HepG2 (cell line): ENCODE measurements around the gene PTMA. TPM values are rescaled to one million over a fixed set of nuclear protein-coding genes. Genes with fewer than 3 reads are reported as not detected.

ENCODE experiments used
- CHD4 ChIP-seq: fragments of 200-600 bp; sonication (generic); IDR thresholded peaks from 2 replicates; pipeline ENCODE4 v1.7.0; 2017; ENCODE audit warnings: mild to moderate bottlenecking, low read length, borderline replicate concordance
- ETV5 ChIP-seq: IDR thresholded peaks from 2 replicates; pipeline ENCODE4 v1.6.1; 2018; ENCODE audit warnings: missing biosample characterization, missing genetic modification reagents, inconsistent platforms, borderline replicate concordance
- GATAD1 ChIP-seq: IDR thresholded peaks from 2 replicates; pipeline ENCODE4 v1.6.1; 2016; ENCODE audit warnings: missing genetic modification reagents, missing compliant biosample characterization
- MAZ ChIP-seq, 2 experiments: sonication (generic) in 1 of 2; formaldehyde crosslinking in 1 of 2; IDR thresholded peaks; 2 replicates each; pipeline versions ENCODE4 v1.5.0 to v1.6.1; 2012 to 2020; ENCODE audit warnings: low read depth in 2 of 2, mild to moderate bottlenecking in 2 of 2, borderline replicate concordance in 1 of 2, improper control_type of control experiment in 1 of 2, low read length in 1 of 2, missing genetic modification reagents in 1 of 2, moderate library complexity in 1 of 2
- ONECUT2 ChIP-seq: sonication (generic); formaldehyde crosslinking; IDR thresholded peaks from 2 replicates; pipeline ENCODE4 v1.4.0; 2020; ENCODE audit warnings: missing genetic modification reagents
- PHF5A ChIP-seq: IDR thresholded peaks from one replicate; pipeline ENCODE4 v1.6.1; 2018; ENCODE audit warnings: low read depth, missing genetic modification reagents; ENCODE audit not compliant: unreplicated experiment
- SAP130 ChIP-seq: IDR thresholded peaks from 2 replicates; pipeline ENCODE4 v1.6.1; 2016; ENCODE audit warnings: low read depth
- SOX5 ChIP-seq: IDR thresholded peaks from 2 replicates; pipeline ENCODE4 v1.6.1; 2016; ENCODE audit warnings: borderline replicate concordance
- ZFP41 ChIP-seq: sonication (generic); formaldehyde crosslinking; IDR thresholded peaks from 2 replicates; pipeline ENCODE4 v1.4.0; 2020; ENCODE audit warnings: mild to moderate bottlenecking, missing genetic modification reagents, borderline replicate concordance
- ZNF788 ChIP-seq: sonication (generic); formaldehyde crosslinking; IDR thresholded peaks from 2 replicates; pipeline ENCODE4 v1.5.0; 2020; ENCODE audit warnings: mild to moderate bottlenecking, missing genetic modification reagents, borderline replicate concordance
- ZSCAN21 ChIP-seq: sonication (generic); formaldehyde crosslinking; IDR thresholded peaks from 2 replicates; pipeline ENCODE4 v1.8.0; 2022; ENCODE audit warnings: mild to moderate bottlenecking, missing genetic modification reagents, moderate library complexity, borderline replicate concordance
- polyA plus RNA-seq, 8 experiments: library from polyadenylated mRNA; depleted of rRNA in 3 of 8; stranded (reverse) in 7 of 8; unstranded in 1 of 8; fragments of >200 nt; fragmentation: Illumina TruSeq in 4 of 8; extraction: Trizol in 4 of 8; gene quantifications; 2 replicates each; pipeline versions ENCODE4 v1.2.1 to v1.2.3, GENCODE V29; 2011 to 2016; ENCODE audit warnings: low read depth in 4 of 8, missing spikeins in 1 of 8, mixed read lengths in 1 of 8; ENCODE audit not compliant: insufficient read depth in 1 of 8
- total RNA-seq, 5 experiments: library from RNA; depleted of rRNA; stranded (reverse); fragments of >200 nt; fragmentation: Illumina TruSeq; extraction: Trizol; gene quantifications; 2 replicates each; pipeline ENCODE4 v1.2.3, GENCODE V29; 2016; ENCODE audit warnings: low read depth in 1 of 5
- TF ChIP-seq, protein P1 (sequence below), 2 experiments: sonication (generic) in 1 of 2; formaldehyde crosslinking in 1 of 2; IDR thresholded peaks; 2 replicates each; pipeline versions ENCODE4 v1.5.1 to v1.6.1; 2011 to 2020; ENCODE audit warnings: borderline replicate concordance in 1 of 2, low read depth in 1 of 2, low read length in 1 of 2, mild to moderate bottlenecking in 1 of 2, missing genetic modification reagents in 1 of 2, moderate library complexity in 1 of 2
- TF ChIP-seq, protein P2 (sequence below), 2 experiments: sonication (generic) in 1 of 2; formaldehyde crosslinking in 1 of 2; IDR thresholded peaks; 2 replicates each; pipeline versions ENCODE4 v1.4.0 to v1.6.1; 2016 to 2020; ENCODE audit warnings: borderline replicate concordance in 1 of 2, low read depth in 1 of 2, mild to moderate bottlenecking in 1 of 2, missing genetic modification reagents in 1 of 2
- TF ChIP-seq, protein P3 (sequence below): sonication (generic); formaldehyde crosslinking; IDR thresholded peaks from 2 replicates; pipeline ENCODE4 v1.4.0; 2020; ENCODE audit warnings: missing genetic modification reagents, borderline replicate concordance
- TF ChIP-seq, protein P4 (sequence below): sonication (generic); formaldehyde crosslinking; IDR thresholded peaks from 2 replicates; pipeline ENCODE4 v1.5.0; 2020; ENCODE audit warnings: mild to moderate bottlenecking, missing genetic modification reagents, moderate library complexity

The PTMA gene
- total and polyA plus RNA-seq, 2 of the 13 experiments (the other 11 are each of a cell fraction or from before 2014, with no cell fraction given) = 190 to 1,086 TPM

DNA sequence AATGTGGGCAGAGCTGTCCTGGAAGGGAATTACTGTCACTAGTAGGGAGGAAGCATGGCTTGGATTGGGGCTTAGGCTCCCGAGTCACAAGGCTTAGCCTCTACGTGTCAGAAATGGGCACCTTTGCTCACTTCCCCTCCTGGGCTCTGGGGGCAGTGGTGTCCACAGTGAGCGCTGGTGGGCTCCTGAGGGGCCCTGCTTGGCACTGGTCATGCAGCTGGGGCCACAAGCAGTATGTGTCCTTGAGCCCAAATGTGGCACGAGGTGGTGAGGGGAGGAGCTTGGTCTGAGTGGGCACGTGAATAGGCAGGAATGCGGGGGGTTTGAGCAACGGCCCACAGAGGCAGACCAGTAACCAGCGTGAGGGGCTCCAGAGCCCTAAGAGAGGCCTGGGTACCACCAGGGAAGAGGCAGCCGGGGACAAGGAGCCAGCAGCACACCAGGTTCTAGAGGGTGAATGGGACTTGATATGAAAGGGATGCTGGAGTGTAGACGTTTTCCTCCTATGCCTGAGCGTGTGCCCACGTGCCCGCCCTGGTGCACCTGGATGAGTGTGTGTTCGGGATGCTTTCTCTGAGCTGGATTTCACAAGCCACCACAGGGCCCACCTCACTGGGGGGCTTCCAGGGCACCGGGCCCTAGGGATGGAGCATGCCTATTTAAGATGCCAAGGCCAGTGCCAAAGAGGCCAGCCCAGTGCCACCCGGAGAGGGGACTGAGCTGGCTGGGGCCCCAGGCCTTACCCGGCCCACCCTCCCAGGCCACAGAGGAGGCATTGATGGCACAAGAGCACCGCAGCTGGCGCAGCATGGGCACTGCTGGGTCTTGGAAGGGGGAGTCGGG, 22.8 kb upstream of the PTMA start (continued):
- TF ChIP-seq, protein P1, sequence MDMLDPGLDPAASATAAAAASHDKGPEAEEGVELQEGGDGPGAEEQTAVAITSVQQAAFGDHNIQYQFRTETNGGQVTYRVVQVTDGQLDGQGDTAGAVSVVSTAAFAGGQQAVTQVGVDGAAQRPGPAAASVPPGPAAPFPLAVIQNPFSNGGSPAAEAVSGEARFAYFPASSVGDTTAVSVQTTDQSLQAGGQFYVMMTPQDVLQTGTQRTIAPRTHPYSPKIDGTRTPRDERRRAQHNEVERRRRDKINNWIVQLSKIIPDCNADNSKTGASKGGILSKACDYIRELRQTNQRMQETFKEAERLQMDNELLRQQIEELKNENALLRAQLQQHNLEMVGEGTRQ (IDR thresholded peaks at IDR 0.05; ENCODE audit: low read depth, low read length) = no peak
- TF ChIP-seq, protein P1 (CRISPR knock-in tag; IDR thresholded peaks at IDR 0.05; ENCODE audit: borderline replicate concordance) = peak; percentile 42; the same call in 1 of the 2 replicates
- no peak for TF ChIP-seq CHD4
- peak; percentile 78 for TF ChIP-seq GATAD1 (CRISPR knock-in tag)
- peak; percentile 46; the same call in 1 of the 2 replicates for TF ChIP-seq MAZ (IDR thresholded peaks at IDR 0.05; ENCODE audit: borderline replicate concordance, low read depth, low read length)
- no peak for TF ChIP-seq MAZ (CRISPR knock-in tag; IDR thresholded peaks at IDR 0.05; ENCODE audit: low read depth)
- 0 out of 2 replicates have a peak, but pooled peaks have one; percentile 26 for TF ChIP-seq SOX5 (CRISPR knock-in tag)
- 0 out of 2 replicates have a peak, but pooled peaks have one; percentile 13 for TF ChIP-seq ZNF788
- no peak for TF ChIP-seq PHF5A (CRISPR knock-in tag)
- 0 out of 2 replicates have a peak, but pooled peaks have one; percentile 20 for TF ChIP-seq ZFP41
- TF ChIP-seq SAP130 (CRISPR knock-in tag) = peak; percentile 52; the same call in 1 of the 2 replicates
- TF ChIP-seq, protein P2, sequence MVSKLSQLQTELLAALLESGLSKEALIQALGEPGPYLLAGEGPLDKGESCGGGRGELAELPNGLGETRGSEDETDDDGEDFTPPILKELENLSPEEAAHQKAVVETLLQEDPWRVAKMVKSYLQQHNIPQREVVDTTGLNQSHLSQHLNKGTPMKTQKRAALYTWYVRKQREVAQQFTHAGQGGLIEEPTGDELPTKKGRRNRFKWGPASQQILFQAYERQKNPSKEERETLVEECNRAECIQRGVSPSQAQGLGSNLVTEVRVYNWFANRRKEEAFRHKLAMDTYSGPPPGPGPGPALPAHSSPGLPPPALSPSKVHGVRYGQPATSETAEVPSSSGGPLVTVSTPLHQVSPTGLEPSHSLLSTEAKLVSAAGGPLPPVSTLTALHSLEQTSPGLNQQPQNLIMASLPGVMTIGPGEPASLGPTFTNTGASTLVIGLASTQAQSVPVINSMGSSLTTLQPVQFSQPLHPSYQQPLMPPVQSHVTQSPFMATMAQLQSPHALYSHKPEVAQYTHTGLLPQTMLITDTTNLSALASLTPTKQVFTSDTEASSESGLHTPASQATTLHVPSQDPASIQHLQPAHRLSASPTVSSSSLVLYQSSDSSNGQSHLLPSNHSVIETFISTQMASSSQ (IDR thresholded peaks at IDR 0.05; ENCODE audit: low read depth) = no peak
- TF ChIP-seq, protein P2 (CRISPR knock-in tag; IDR thresholded peaks at IDR 0.05; ENCODE audit: borderline replicate concordance) = no peak
- TF ChIP-seq, protein P3, sequence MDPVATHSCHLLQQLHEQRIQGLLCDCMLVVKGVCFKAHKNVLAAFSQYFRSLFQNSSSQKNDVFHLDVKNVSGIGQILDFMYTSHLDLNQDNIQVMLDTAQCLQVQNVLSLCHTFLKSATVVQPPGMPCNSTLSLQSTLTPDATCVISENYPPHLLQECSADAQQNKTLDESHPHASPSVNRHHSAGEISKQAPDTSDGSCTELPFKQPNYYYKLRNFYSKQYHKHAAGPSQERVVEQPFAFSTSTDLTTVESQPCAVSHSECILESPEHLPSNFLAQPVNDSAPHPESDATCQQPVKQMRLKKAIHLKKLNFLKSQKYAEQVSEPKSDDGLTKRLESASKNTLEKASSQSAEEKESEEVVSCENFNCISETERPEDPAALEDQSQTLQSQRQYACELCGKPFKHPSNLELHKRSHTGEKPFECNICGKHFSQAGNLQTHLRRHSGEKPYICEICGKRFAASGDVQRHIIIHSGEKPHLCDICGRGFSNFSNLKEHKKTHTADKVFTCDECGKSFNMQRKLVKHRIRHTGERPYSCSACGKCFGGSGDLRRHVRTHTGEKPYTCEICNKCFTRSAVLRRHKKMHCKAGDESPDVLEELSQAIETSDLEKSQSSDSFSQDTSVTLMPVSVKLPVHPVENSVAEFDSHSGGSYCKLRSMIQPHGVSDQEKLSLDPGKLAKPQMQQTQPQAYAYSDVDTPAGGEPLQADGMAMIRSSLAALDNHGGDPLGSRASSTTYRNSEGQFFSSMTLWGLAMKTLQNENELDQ (CRISPR knock-in tag) = no peak
- TF ChIP-seq, protein P4, sequence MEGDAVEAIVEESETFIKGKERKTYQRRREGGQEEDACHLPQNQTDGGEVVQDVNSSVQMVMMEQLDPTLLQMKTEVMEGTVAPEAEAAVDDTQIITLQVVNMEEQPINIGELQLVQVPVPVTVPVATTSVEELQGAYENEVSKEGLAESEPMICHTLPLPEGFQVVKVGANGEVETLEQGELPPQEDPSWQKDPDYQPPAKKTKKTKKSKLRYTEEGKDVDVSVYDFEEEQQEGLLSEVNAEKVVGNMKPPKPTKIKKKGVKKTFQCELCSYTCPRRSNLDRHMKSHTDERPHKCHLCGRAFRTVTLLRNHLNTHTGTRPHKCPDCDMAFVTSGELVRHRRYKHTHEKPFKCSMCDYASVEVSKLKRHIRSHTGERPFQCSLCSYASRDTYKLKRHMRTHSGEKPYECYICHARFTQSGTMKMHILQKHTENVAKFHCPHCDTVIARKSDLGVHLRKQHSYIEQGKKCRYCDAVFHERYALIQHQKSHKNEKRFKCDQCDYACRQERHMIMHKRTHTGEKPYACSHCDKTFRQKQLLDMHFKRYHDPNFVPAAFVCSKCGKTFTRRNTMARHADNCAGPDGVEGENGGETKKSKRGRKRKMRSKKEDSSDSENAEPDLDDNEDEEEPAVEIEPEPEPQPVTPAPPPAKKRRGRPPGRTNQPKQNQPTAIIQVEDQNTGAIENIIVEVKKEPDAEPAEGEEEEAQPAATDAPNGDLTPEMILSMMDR (CRISPR knock-in tag) = peak; percentile 82
- TF ChIP-seq ONECUT2 = no peak
- 0 out of 2 replicates have a peak, but pooled peaks have one; percentile 21 for TF ChIP-seq ZSCAN21 (CRISPR knock-in tag)
- 0 out of 2 replicates have a peak, but pooled peaks have one; percentile 36 for TF ChIP-seq ETV5 (CRISPR knock-in tag)
